ENCODE data around the gene AEN.

AEN gene

DNA sequence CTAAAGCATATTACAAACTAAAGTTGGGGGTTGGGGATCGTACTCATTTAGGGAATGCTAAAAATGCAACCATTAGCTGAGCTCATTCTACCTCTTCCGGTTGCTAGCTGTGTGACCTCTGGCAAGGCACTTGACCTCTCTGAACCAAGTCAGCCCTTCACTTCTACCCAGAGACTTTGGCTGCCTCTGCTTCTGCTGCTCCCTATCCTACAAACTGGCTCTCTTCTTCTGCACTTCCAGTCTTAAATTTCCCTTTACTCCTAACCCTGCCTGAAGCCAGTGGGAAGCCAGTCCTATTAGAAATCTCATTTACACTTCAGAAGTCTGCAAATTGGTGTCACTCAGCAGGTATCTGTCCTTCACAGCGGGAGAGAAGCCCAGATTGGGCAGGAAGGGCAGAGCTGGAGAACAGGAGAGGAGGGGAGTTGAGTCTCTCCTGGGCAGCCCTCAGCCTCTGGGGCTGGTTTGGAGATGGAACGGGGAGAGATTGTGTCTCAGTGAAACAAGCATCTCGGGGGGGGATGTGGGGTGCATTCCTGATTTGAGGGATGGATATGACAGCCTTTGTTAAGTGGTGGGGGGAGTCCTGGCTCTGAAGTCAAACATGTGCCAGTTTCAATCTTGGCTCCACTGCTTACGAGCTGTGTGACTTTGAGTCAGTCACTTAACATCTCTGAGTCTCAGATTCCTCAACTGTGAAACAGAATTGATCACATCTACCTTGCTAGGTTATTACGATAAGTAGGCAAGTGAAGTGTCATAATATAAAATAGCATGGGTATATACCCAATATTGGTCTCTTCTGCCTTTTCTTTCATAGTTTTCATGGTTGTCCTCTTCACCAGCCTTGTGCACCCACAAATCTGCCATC lies 7.8 kb upstream of the AEN start:
- no peak for DNase-seq (ENCODE audit: low read depth)

DNA sequence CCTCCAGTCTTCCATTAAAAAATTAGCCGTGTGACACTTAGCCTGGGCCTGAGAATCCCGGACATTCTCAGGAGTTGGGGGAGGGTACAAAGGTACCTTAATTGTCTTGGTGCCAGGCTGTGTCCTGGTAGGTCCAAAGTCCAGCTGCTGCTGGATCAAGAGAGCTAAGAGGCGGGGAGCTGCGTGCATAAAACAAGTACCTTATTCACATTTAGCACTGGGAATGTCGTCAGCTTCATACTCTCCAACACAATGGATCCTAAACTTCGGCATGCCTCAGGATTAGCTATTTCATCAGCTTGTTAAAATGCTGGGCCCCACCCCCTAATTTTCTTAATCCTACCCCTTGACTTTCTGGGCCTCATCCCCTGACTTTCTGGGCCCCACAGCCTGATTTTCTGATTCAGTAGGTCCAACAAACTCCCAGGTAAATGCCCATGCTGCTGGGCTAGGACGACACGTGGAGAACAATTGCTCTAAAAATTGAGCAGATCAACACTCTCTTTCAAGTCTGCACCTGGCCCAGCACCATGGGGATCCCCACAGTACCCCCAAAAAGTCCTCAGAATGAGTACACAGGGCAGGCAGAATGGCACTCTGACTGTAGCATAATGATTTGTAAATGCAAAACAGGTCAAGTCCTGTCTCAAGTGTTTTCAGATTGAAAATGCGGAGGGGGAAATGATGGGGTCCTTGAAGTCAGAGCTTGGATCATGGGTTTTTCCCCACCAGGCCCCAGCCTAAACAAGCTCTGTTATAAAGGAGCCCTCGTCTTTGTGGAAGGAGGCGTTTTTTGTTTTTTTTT lies 5.6 kb upstream of the AEN start:
- DNase-seq (ENCODE audit: low read depth): no peak

DNA sequence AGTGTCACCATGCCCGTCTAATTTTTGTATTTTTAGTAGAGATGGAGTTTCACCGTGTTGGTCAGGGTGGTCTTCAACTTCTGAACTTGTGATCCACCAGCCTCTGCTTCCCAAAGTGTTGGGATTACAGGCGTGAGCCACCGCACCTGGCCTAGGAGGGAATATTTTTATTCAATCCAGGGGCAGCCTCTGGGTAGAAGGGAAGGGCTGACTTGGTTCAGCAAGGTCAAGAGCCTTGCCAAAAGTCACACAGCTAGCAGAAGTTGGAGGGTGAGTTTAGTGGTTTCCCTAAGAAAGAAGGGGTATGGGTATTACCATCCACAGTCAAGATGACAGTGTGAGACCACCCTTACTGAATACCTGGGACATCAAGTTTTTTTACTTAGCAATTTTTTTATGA lies 4.9 kb upstream of the AEN start:
- no peak for DNase-seq (ENCODE audit: low read depth)

DNA sequence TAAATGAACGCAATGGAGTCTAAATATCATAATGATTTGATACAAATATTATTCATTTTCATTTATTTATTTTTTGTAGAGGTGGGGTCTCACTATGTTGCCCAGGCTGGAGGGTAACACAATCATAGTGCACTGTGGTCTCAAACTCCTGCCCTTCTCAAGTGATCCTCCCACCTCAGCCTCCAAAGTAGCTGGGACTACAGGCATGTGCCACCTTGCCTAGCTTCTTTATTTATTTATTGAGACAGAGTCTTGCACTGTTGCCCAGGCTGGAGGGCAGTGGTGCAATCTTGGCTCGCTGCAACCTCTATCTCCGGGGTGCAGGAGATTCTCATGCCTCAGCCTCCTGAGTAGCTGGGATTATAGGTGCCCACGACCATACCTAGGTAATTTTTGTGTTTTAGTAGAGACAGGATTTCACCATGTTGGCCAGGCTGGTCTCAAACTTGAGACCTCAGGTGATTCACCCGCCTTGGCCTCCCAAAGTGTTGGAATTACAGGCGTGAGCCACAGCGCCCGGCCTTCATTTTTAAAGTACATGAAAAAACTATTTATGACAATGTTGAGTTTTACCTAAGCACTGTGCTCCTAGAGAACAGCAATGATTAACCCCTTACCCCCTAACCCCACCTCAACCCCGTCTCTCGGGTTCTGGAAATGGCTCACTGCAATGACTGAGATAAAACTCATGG lies 4.0 kb upstream of the AEN start:
- no peak for DNase-seq (ENCODE audit: low read depth)

DNA sequence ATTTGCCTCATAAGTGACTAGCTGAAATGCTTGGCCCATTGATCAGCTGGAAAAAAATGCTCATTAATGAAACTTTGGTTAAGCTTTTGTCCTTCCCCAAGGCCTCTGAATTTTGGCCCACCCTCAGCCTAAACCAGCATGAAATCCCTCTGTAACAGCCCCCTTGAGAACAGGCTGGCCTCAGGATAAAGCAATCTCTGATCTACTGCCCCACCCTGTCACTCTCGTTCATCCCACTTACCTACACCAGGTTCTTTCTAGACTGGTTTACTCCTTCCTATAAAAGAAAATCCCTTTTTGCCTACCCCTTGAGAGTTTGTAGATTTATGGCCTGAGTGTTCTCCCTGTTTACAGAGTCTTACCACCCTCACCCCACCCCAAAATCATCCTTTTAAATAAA lies 3.4 kb upstream of the AEN start:
- DNase-seq (ENCODE audit: low read depth): no peak

DNA sequence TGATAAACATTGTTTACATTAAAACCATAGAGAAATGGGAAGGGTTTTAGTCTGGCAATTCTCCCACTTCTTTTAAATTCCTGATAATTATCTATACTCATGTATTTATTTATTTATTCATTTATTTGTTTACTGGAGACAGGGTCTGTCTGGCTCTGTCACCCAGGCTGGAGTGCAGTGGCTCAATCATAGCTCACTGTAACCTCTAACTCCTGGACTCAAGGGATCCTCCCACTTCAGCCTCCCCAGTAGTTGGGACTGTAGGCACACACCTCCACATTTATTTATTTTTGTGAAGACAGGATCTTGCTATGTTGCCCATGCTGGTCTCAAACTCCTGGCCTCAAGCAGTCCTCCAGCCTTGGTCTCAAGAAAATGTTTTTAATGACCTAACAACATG lies 2.5 kb upstream of the AEN start:
- DNase-seq (ENCODE audit: low read depth): no peak

DNA sequence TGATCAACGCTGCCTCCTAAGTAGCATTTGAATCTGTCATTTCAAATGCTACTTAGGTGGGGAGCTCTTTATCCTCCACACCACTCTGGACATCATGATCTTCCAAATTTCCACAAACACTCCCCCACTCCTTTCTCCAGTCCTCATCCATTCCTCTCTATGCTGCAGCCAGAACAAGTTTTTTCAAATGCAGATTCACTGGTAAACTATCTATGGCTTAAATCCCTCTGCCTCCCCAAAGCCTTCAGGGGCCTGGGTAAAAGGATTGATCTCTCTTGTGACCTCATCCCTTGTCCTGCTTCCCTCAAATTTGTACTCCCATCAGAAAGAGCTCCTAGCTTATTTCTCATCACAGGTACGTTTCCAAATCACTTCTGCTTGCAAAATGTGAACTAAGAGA lies 1.3 kb upstream of the AEN start:
- DNase-seq (ENCODE audit: low read depth): no peak

DNA sequence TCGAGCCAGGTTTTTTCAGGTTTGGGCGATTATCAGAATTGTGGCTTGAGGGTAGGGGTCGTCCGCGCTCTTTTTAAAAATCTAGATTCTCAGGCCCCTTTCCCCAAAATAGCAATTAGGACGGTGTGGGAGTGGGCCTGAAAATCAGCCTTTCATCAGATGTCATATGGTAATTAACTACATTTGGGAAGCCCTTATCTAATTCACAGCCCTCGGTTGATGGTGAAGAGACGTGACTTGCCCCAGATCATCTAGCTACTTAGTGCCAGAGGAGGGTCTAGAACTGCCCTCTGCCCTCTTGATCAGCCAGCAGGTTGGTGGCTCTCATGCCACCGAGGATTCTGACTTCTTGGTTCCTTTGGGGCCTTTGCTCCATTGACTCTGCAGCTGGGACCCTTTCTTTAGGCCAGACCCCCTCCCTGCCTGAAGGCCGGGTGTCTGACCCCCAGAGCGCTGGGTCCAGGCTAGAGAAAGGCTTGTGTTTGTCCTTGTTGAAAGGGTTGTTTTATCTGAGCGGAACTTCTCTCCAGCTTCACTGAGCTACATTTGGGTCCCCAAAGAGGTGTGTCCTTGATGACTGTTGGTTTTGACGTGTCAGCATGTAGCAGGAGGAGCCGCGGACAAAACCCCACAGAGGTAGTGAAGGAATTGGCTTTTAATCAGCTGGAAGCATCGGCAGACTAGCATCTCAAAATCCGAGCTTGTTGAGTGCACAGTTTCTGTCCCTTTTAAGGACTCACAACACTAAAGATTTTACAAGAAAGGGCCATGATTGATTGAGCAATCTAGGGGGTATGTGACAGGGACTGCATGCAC lies 857 bp downstream of the AEN start:
- no peak for DNase-seq (ENCODE audit: low read depth)

DNA sequence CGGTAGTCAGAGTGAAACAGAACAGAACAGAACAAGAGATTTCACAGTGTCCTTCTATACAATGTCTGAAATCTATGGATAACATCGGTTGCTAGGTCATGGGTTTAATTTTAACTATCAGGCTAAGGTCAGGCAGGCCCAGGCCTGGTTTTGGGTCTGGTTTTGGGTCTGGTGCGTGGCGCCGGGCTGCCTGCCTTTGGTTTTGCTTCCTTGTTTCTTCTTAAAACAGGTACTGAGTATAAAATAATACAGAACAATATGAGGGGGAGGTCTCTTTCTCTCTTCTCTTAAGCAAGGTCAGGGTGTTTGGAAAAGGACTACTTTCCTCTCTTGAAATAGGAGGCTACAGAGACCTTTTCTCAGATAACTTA lies 1.4 kb downstream of the AEN start:
- DNase-seq (ENCODE audit: low read depth): no peak

DNA sequence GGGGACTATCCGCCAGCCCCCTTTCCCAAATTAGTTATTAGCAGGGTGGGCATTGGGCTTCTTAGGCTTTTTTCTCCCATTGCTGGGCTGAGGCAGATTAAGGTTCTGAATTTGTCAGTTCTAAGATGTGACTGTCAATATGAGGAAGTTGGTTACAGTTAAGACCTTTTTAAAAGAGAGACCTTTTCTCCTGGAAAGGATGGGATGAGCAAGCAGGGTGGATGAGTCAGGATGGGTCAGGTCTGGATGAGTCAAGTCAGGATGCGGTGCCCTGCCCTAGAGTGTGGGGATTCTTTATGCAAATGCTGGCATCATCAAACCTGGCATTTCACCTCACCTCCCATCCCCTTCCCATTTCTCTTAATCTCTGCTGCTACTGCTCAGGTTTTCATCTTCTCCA lies 1.9 kb downstream of the AEN start:
- no peak for DNase-seq (ENCODE audit: low read depth)

DNA sequence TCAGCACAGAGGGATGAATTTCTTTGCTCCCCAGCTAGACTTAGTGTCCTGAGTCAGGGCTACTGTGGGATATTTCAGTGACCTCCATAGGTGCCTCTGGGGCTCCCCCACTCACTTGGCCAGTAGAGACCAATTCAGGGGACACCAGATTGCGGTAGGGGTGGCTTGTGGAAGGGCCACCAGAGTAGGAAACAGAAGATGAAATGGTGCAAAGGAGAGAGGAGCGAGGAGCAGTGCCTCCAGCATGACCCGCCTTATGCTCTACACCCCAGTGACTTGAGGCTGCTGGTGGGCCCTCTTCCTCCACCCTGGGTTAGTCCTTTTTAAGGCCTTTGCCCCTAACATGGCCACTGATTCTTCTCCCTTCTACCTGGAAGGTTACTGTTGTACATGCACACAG lies 2.5 kb downstream of the AEN start:
- no peak for DNase-seq (ENCODE audit: low read depth)

DNA sequence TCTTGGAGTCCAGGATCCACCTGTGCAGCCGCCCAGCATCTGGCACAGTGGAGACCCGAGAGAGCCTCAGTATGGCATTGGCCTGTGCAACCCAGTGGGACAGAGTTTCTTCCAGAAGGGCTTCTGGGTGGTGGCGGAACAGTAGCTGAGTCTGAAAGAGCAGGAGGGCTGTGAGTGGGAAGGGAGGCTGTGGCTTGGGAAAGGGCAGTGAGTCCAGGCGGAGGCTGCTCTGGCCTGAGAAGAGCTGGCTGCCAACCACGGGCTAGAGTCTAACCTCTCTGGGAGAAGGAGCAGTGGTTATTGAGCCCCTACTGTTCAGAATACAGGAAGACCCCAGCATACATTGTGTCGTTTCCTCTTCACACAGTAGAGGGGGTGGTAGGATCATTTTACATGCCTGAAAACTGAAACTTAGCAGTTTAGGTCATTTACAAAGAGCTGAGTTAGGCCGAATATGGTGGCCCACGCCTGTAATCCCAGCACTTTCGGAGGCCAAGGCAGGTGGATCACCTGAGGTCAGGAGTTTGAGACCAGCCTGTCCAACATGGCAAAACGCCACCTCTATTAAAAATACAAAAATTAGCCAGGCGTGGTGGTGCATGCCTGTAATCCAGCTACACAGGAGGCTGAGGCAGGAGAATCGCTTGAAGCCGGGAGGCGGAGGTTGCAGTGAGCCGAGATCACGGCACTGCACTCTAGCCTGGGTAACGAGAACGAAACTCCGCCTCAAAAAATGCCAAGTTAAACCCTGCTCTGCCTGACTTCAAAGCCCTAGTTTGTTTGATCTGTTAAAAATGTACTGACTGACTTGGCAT lies 3.2 kb downstream of the AEN start:
- DNase-seq (ENCODE audit: low read depth): no peak

DNA sequence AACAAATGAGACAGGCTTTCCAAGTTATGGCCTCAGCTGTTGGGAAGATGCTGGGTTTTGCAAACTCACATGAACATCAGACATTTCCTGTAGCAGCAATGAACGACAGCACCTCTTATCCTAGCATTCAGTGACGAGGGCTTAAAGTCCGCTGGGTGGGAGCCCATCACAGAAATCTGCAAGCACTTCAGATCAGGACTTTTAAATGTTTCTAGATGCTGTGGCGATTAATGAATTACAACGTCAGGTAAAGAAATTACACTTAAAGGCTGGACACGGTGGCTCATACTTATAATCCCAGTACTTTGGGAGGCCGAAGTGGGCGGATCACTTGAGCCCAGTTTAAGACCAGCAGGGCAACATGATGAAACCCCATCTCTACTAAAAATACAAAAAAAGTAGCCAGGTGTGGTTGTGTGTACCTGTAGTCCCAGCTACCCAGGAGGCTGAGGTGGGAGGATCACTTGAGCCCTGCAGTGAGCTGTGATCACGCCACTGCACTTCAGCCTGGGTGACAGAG lies 3.9 kb downstream of the AEN start:
- DNase-seq (ENCODE audit: low read depth): no peak

DNA sequence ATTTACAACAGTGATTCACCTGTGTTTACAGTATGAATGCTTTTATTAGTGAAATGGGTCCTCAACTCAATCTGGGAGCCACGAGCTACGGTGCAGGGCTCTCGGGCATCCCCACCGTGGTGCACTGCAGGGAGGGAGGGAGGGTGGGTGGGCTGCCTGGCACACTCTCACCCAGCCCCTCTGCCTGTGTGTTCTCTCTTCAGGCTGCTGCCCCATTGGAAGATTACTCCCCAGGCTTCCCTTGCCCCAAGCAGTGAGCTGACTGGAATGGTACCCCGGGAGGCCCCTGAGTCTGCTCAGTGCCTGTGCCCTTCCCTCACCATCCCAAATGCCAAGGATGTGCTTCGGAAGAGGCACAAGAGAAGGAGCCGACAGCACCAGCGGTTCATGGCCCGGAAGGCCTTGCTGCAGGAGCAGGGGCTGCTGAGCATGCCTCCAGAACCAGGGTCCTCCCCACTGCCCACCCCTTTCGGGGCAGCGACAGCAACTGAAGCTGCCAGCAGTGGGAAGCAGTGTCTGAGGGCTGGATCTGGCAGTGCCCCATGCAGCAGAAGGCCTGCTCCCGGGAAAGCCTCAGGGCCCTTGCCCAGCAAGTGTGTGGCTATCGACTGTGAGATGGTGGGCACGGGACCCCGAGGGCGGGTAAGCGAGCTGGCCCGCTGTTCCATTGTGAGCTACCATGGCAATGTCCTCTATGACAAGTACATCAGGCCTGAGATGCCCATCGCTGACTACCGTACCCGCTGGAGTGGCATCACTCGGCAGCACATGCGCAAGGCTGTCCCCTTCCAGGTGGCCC lies 5.0 kb downstream of the AEN start:
- DNase-seq (ENCODE audit: low read depth): no peak

DNA sequence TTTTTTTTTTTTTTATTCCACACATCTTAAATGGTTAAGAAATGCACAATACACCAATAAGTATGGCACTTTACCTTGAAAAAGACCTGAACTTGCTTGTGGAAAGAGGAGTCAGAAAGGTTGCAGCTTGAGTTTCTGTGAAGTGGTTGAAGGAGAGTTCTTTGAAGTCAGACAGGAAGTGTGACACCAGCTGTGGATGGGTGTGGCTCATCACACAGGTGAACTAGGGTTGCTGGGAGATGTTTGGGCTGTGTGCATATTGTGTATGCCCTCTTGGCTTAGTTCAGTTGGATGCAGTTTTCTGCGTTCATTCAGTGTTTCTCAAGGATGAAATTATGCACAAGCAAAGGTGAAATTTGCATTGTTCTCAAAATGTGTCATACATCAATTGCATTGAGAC lies 6.3 kb downstream of the AEN start:
- no peak for DNase-seq (ENCODE audit: low read depth)

DNA sequence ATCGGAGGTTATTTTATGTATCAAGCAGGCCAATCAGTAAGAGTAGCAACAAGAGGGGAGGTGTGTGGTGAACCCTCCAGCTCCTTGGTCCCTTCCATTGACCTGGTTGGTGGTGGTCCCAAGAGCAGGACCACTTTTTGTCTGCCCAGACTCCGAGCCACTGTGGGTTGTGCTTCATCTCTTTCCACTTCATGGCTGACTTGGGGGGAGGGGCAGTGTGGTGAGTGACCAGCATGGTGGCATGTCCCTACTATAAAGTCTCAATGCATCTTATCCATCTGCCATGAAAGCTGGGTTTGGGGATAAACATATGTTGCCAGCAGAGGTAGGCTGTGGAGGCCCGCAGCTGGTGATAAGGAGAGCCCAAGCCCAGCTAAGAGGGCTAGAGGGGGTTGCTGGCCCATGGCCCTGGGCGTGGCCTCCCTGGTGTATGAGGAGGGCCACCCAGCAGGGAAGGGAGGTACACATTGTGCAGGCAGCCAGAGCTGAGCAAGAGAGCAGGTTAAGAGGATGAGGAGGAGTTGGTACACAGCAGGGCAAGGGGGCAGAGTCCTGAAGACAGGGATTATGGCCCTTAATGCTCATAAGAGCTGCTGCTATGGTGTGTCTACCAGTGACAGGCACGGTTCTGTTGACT lies 7.0 kb downstream of the AEN start:
- no peak for DNase-seq (ENCODE audit: low read depth)

DNA sequence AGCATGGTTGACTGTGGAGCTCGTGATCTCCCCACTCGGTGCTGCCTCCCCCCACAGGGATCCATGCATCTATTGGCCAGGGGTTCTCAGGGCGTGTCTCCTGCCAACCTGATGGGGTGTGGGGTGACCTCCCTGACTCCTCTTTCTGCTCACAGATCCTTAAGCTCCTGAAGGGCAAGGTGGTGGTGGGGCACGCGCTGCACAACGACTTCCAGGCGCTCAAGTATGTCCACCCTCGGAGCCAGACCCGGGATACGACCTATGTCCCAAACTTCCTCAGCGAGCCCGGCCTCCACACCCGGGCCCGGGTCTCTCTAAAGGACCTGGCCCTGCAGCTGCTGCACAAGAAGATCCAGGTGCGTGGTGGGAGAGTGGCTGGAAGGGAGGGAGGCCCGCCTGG lies 7.9 kb downstream of the AEN start:
- DNase-seq (ENCODE audit: low read depth): no peak

DNA sequence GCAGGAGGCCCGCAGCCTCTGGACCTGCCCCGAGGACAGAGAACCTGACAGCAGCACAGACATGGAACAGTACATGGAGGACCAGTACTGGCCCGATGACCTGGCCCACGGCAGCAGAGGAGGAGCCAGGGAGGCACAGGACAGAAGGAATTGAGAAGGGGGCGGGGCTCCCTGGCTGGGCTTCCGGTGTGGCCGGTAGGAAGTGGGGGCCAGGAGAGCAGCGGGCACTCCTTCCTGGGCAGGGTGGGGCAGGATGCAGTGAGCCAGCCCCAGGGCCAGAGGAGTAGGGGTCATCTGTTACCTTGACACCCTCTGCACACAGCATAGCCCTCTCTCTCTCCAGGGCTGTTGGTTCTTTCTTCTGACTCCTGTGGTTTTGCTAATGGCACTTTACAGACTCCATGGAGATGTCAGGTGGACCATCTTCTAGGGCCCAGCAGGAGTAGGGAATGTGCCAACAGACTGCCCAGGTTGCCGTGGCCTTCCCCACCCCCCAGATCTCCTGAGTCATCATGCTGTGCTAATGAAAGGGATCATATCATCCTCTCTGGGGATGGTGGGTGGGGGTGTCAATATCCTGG lies 9.1 kb downstream of the AEN start:
- no peak for DNase-seq (ENCODE audit: low read depth)

DNA sequence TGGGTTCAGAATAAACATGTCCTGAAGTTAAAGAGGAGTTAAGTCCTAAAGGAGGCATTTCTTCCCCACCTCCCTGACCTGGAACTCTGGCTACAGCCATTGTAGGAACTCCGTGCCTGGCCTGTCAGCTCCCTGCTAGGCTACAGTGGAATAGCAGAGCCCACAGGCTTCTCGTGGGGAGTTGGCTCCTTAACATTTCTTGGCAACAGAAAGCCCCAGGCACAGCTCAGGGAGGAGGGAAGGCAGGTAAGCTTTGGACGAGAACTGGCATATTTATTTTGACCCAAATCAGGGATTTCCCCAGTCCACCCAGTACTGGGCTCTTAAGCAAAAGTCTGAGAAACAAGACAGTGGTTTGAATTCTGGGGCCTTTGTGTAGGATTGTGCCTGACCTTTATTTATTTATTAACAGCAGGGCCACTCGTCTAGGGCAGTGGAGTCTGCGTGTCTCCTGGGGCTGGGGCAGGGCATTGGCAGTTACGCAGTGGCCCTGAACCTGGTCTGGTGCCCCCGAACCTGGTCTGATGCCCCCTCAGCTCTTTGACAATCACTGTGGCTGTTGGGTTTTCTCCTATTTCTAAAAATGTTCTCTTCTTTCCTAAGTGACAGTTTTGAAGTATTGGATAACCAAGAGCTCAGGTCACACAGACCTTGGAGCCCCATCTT lies 9.8 kb downstream of the AEN start:
- no peak for DNase-seq (ENCODE audit: low read depth)

All from stimulated activated CD8-positive, alpha-beta memory T cell treated with anti-CD3 and anti-CD28 coated beads, Interleukin-4, amount 100 ng/mL, for 24 hours (primary cell).